SK-N-MC (cell line): Measurements from ENCODE around the gene PLEKHH3.

Experiments used
- DNase-seq: peaks from one replicate; pipeline ENCODE4 v3.0.0-alpha.2; 2011; ENCODE audit warnings: low read depth, low spot score
- H3K27ac ChIP-seq: fragments of 200-600 bp; sonication (generic); 2 replicates; pipeline ENCODE4 v1.5.1; 2016; ENCODE audit warnings: mixed run types
- H3K36me3 ChIP-seq: fragments of 200-600 bp; sonication (generic); 2 replicates; pipeline ENCODE4 v1.6.1; 2017; ENCODE audit warnings: antibody characterized with exemption, low read length, mixed read lengths; ENCODE audit not compliant: insufficient read depth
- H3K4me3 ChIP-seq: fragments of 200-600 bp; sonication (generic); 2 replicates; pipeline ENCODE4 v1.5.1; 2016
- H3K9ac ChIP-seq: fragments of 200-600 bp; sonication (generic); 2 replicates; pipeline ENCODE4 v1.8.0; 2017; ENCODE audit warnings: mixed run types, mixed read lengths; ENCODE audit not compliant: insufficient read length
- H3K9me3 ChIP-seq: fragments of 200-600 bp; sonication (generic); 2 replicates; pipeline ENCODE4 v1.6.1; 2017; ENCODE audit warnings: low read depth, mild to moderate bottlenecking, antibody characterized with exemption, low read length, moderate library complexity, mixed read lengths
- EZH2 ChIP-seq: fragments of 200-600 bp; sonication (generic); IDR thresholded peaks from one replicate; pipeline ENCODE4 v1.6.1; 2017; ENCODE audit warnings: antibody characterized with exemption
- FOXP2 ChIP-seq: optimal IDR thresholded peaks from 2 replicates; pipeline ENCODE3; 2011; ENCODE audit warnings: mild to moderate bottlenecking, moderate library complexity; ENCODE audit not compliant: insufficient read depth; ENCODE audit errors: extremely low read length, control extremely low read depth
- POLR2AphosphoS5 ChIP-seq: IDR thresholded peaks from 2 replicates; pipeline ENCODE4 v1.6.1; 2012; ENCODE audit warnings: mild to moderate bottlenecking, low read depth, low read length, borderline replicate concordance

Gene PLEKHH3

DNA sequence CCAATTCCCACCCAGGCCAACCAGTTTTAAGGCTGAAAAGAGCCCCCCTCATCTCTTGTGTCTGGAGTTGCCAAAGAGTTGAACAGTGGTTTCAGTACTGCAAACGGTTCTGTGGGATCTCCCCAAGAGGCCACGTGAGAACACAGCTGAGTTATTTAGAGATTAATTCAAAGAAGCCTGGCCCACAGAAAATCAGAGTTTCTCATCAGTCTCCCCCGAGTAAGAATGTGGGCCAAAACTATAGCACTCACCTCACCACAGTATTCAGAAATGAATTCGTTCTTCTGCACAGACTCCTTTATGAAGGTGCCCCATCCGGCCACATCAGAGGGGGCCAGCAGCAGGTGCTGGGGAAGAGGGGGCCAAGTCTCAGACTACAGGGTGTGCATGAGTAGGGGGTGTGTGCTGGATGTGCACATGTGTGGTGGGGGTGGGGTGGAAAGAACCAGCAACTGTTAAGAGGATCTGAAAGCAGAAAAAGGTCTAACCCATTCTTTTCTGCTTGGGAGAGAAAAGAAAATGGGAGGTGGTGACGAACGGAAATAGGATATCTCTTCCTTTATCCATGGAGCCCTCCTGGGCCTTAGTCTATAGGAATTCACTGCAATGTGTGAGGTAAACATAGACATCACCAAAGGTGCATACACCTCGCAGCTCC lies 28.2 kb upstream of the PLEKHH3 start:
- TF ChIP-seq EZH2, result no peak
- TF ChIP-seq POLR2AphosphoS5, result no peak
- no peak for TF ChIP-seq FOXP2
- H3K4me3 ChIP-seq, result no peak overlapping the region
- no peak overlapping the region for H3K9ac ChIP-seq
- no peak for DNase-seq
- no peak overlapping the region for H3K27ac ChIP-seq
- no peaks in the 10 kb centered on the region for H3K9me3 ChIP-seq
- peaks cover 80% of the 10 kb centered on the region for H3K36me3 ChIP-seq

DNA sequence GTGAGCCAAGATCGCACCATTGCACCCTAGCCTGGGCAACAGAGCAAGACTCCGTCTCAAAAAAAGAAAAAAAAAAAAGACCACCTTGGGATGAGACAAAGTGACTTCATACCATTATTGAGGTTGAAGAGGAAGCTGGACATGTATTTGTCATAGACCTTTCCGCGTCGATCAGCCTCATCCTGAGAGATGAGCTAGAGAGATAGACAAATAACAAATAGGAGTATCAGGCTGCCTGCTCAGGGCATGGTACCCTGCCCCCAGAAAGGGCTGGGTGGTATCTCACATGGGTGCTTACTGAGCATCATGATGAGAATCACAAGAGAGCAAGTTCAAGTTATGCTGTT lies 27.7 kb upstream of the PLEKHH3 start:
- DNase-seq, result no peak
- no peak for TF ChIP-seq POLR2AphosphoS5
- TF ChIP-seq EZH2, result no peak
- H3K9me3 ChIP-seq, result no peaks in the 10 kb centered on the region
- no peak overlapping the region for H3K9ac ChIP-seq
- peaks cover 76% of the 10 kb centered on the region for H3K36me3 ChIP-seq
- no peak overlapping the region for H3K27ac ChIP-seq
- no peak overlapping the region for H3K4me3 ChIP-seq

DNA sequence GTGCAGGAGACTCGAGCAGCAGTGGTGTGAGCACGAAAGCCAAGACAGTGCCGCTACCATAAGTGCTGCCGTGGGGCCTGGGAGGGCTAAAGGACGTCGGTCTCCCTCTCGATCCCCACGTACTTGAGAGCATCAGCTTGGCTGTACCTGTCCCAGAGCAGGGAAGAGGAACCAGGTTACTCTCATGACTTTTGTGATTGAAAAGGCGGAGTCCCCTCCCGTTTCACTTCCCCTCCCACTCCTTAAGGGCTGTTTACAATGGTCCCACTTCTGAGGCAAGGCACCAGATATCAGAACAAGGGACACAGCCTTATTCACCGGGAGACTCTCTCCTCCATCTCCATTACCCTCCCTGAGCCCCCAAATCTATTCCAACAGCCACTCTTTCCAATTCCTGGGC lies 25.7 kb upstream of the PLEKHH3 start:
- no peak for DNase-seq
- no peak for TF ChIP-seq EZH2
- TF ChIP-seq POLR2AphosphoS5, result no peak
- TF ChIP-seq FOXP2, result no peak
- no peak overlapping the region for H3K27ac ChIP-seq
- H3K9ac ChIP-seq, result no peak overlapping the region
- peaks cover 61% of the 10 kb centered on the region; the same call in 1 of the 2 replicates for H3K36me3 ChIP-seq
- H3K4me3 ChIP-seq, result no peak overlapping the region
- no peaks in the 10 kb centered on the region for H3K9me3 ChIP-seq

DNA sequence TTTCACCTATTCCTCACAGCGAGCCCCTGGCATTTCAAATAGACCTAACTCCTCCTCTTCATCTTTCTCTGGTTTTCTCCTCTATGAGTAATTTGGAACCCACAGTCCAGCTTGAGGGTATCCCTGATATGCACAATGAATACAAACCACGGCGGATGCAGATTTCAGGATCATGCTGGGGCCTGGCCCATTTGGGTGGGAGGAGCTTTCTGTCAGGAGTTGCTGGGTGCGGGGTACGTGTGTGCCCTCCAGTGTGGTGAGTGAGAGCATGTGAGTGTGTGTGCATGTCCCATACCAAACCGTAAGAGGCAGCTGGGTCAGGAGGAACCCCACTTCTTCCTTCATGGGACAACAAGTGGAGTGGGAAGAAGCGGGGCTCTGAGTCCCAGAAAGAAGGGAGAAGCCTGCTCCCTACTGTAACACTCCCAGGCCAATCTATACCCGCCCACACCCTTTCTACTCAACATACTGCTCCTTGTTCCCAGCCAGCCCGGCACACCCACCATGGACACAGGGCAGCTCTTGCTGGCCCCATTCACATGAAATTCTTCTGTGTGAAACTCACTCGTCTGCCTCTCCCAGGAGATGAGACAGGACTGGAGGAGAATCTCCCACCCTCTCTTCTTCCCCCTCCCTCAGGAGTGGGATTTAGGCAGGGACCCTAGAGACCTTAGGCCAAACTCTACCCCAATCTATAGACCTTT lies 23.9 kb upstream of the PLEKHH3 start:
- Histone ChIP-seq H3K4me3 (no peak overlapping the region), H3K27ac (no peak overlapping the region), H3K9ac (no peak overlapping the region), H3K36me3 (peaks cover 49% of the 10 kb centered on the region; the same call in 1 of the 2 replicates), H3K9me3 (no peaks in the 10 kb centered on the region)
- no peak for DNase-seq
- TF ChIP-seq POLR2AphosphoS5 (no peak), EZH2 (no peak), FOXP2 (no peak)

DNA sequence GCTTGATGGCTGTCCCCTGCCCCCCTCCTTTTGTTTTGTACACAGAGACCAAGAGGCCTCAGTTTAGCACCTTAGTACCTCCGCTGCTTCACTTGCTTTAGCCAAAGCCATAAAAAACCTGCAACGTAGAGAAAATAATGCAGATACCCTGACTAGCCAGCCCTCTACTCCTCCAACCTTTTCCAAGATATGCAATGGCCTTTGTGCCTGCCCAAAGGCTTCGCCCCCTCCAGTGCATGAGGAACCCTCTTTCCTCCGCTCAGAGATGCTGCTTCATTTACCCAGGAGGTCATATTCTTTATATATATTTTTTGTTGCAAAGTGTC lies 22.6 kb upstream of the PLEKHH3 start:
- Histone ChIP-seq H3K9me3 (no peaks in the 10 kb centered on the region), H3K9ac (no peak overlapping the region), H3K4me3 (no peak overlapping the region), H3K27ac (no peak overlapping the region), H3K36me3 (peaks cover 39% of the 10 kb centered on the region; the same call in 1 of the 2 replicates)
- no peak for DNase-seq
- no peak for TF ChIP-seq EZH2
- no peak for TF ChIP-seq POLR2AphosphoS5
- TF ChIP-seq FOXP2, result no peak

DNA sequence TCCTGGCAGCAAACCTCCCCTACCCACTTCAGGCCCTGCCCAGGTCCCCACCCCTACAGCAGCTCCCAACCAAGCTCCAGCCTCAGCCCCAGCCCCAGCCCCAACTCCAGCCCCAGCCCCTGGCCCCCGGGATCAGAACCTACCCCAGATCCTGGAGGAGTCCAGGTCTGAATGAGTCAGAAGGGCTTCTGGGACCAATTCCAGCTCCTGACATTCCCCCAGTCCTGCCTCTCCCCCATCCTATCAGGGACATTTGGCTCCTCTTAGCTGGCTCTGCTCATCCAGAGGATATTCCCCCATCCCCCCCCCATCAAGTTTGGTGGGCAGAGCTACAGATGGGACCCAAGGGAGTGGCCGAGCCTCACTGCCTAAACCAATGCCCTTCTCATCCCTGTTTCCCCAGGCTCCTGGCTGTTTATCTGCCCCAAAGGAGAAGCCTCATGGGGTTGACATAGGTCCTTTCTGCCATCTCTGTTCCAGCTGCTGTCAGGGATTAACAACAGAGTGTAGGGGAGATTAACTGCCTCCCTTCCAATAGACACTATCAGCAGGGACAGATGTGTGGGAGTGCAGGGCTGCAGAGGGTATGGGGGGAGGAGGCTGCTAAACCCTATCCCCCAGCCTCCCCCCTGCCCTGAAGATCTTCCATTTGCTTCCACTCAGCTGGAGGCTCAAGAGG lies 22.1 kb upstream of the PLEKHH3 start:
- TF ChIP-seq FOXP2 (no peak), POLR2AphosphoS5 (no peak), EZH2 (no peak)
- Histone ChIP-seq H3K9ac (no peak overlapping the region), H3K9me3 (no peaks in the 10 kb centered on the region), H3K27ac (no peak overlapping the region), H3K4me3 (no peak overlapping the region), H3K36me3 (peaks cover 34% of the 10 kb centered on the region; the same call in 1 of the 2 replicates)
- DNase-seq, result no peak

DNA sequence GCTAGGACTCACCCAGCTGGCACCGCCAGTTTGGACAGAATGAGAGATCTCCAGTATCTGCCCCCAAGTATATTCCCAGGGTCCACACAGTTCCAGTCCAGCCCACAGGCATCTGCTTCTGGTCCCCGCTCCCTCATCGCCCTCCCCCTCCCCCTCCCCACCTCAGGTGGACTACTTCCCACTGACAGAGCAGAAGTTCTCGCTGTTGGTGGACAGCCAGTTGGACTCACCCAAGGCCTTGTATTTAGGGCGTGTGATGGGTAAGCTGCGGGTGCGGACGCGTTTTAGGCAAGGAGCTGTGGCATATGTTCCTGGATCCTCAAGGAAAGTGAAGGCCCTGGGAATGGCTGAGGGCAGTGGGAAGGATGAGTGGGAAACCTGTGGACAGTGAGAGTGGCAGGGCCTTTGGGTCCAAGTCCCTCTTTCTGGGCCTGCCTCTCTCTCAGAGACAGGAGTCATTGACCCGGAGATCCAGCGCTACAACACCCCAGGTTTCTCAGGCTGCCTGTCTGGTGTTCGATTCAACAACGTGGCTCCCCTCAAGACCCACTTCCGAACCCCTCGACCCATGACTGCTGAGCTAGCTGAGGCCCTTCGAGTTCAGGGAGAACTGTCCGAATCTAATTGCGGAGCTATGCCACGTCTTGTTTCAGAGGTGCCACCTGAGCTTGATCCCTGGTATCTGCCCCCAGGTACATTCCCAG lies 20.5 kb upstream of the PLEKHH3 start:
- peaks cover 27% of the 10 kb centered on the region; the same call in 1 of the 2 replicates for H3K36me3 ChIP-seq

DNA sequence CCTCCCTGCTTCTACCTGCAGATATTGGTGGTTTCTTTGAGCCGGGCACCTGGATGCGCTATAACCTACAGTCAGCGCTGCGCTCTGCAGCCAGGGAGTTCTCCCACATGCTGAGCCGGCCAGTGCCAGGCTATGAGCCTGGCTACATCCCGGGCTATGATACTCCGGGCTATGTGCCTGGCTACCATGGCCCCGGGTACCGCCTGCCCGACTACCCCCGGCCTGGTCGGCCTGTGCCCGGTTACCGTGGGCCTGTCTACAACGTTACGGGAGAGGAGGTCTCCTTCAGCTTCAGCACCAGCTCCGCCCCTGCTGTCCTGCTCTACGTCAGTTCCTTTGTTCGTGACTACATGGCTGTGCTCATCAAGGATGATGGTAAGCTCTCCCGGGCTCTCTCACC lies 18.7 kb upstream of the PLEKHH3 start:
- H3K4me3 ChIP-seq, result no peak overlapping the region
- TF ChIP-seq EZH2, result no peak
- no peak for TF ChIP-seq POLR2AphosphoS5
- no peak for TF ChIP-seq FOXP2
- peaks cover 15% of the 10 kb centered on the region; the same call in 1 of the 2 replicates for H3K36me3 ChIP-seq
- H3K9ac ChIP-seq, result no peak overlapping the region
- no peaks in the 10 kb centered on the region for H3K9me3 ChIP-seq
- DNase-seq, result no peak
- no peak overlapping the region for H3K27ac ChIP-seq

More for the DNA sequence above, 20.5 kb upstream of the PLEKHH3 start:
- Histone ChIP-seq H3K27ac (no peak overlapping the region), H3K4me3 (no peak overlapping the region), H3K9me3 (no peaks in the 10 kb centered on the region), H3K9ac (no peak overlapping the region)
- TF ChIP-seq EZH2 (no peak), FOXP2 (no peak), POLR2AphosphoS5 (no peak)
- no peak for DNase-seq
